NCI-H748 treated with DMSO at 0.1 percent for 48 hours (cell line): ENCODE results near the gene CHCHD10.
A peak's percentile ranks its signal among the peaks of the same experiment; 100 is the strongest.

ENCODE experiments used
- DNase-seq: peaks from one replicate; lab custom pipeline; 2025; lab: John Stamatoyannopoulos, UW

Gene CHCHD10

DNA sequence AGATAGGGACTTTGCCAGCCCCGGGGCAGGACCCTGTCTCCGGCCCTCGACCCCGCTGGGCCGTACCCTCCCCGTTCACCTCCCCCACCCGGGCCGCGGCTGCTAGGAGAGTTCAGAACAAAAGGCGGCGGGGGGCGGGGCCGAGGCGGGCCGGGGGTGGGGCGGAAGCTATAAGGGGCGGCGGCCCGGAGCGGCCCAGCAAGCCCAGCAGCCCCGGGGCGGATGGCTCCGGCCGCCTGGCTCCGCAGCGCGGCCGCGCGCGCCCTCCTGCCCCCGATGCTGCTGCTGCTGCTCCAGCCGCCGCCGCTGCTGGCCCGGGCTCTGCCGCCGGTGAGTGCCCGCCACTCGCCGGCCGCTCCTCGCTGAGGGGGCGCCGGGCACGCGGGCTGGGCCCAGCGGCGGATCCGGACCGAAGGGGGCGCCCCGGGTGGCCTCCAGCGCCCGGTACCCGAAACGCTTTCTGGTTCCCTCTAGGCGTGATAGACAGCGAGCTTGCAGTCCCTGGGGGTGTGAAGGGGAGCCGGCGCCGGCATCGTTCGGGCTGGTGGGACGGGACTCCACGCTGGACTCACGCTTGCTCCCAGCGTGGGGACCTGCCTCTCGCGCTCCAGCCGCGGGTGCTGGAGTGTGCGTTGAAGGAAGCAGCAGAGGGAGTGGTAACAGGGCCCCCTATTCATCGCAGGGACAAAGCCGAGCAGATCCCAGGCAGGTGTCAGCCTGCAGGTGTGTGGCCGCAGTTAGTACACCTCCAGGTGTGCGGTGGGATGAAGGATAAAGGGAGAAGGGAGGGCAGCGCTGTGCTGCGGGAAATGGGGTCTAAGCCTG, 5.1 kb upstream of the CHCHD10 start, which contains the start of gene MMP11:
Gene MMP11 (plus strand): TSS at position 201 of the 825 bp plus-strand sequence. CDS start 22 bp downstream, at position 223.
- DNase-seq = peak; percentile 28

- DNase-seq = no peak
Observed at GRCh38 chr22:23772315-23772648, 4.5 kb upstream of the CHCHD10 start.

DNA sequence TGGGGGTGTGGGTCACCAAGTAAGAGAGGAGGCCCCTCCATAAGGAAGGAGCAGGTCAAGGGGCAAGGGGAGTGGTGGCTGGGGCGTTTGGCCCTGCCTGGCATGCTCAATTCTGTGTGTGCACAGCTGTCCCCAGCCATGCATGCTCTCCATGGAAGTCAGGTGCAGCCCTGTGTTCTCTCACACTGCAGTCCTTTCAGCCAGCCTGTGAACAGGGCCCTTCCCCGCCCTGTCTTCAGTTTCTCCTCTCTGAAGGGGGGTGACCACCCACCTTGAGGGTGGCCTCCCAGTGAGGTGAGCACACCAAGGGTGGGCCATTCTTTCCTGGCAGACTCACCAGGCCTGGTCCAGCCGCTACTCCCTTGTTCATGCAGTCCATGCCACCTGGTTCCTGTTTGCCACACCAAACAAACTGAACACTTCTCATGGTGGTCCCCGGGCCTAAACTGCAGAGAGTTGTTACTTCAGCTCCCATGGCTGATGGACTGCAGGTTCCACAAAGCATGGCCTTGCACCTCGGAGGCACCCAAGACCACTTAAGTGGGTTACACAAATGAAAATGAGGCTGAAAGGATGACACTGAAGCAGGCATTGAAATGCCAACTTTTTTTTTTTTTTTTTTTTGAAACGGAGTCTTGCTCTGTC, 1.7 kb upstream of the CHCHD10 start:
- DNase-seq = no peak

DNA sequence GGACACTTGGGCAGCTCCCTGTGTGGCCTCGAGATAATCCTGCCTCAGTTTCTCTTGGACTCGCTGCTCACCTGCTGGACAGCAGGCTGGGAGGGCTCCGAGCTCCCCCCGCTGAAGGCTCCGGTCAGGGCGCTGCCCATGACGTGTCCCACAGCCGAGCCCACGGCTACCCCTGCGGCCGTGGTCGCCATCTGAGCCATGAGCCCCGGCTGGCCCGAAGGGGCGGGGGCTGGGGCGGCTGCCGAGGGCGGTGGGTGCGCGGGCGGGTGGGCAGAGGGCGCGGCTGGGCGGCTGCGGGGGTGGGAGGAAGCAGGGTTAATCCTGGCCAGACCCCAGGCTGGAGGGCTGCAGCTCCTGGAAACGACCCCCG, 484 bp downstream of the CHCHD10 start:
- DNase-seq = no peak

DNA sequence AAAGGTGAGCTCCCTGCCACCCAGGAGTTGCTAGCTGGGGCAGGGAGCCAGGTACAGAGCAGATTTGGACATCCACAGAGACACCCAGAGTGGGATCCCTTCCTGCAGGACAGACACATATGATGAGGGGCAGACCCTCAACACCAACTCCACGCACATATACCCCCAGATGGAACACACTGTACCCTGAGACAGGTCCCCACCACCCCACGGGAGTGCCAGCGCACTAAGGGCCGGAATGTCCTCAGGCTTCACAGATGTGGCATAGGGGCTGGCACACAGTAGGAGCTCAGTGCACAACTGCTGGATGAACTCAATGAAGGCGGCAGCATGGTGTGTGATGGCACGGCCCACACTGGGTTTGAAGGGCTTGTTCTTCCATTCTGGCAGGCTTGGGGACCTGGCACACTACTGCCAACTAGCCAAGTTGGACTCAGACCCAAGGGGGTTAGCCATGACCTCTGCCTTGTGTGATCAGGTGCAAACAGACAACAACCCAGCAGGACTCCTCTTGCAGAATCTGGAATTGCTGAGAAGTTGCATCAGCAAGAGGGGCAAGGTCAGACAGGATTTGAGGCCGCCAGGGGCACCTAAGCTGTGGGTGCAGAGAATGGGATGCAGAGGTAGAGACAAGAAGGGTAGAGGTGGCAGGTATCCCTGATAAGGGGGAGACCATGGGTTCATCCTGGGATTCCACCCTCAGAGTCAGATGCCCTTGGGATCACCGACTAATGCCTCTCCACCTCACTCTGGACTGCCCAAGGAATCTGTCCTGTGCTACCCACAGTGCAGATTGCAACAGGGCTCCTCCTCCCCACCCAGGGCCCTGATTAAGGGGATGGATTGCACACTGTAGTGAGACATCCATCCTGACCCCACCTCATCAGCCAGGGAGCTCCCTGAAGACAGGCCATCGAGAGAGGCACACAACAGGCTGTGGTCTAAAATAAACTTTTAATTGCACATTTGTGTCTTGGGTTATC, 2.6 kb downstream of the CHCHD10 start:
- DNase-seq = no peak

- DNase-seq = no peak
Observed at GRCh38 chr22:23763954-23764353, 3.8 kb downstream of the CHCHD10 start.

DNA sequence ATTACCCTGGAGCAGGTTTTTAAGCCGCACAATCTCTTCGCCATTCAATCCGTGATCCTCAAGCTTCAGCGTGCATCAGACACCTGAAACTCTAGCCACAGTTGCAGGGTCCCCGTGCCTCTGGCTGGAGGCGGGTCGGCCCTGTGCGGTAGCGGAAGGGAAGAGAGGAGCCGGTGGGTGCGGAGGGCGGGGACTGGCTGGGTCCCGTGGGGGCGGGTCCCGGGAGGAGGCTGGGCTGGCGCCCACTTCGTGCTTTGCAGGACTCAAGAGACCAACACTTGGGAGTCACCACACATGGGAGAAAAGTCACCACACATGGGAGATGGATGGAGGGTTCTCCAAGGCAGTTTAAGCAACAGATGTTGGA, 4.2 kb downstream of the CHCHD10 start:
- no peak for DNase-seq

DNA sequence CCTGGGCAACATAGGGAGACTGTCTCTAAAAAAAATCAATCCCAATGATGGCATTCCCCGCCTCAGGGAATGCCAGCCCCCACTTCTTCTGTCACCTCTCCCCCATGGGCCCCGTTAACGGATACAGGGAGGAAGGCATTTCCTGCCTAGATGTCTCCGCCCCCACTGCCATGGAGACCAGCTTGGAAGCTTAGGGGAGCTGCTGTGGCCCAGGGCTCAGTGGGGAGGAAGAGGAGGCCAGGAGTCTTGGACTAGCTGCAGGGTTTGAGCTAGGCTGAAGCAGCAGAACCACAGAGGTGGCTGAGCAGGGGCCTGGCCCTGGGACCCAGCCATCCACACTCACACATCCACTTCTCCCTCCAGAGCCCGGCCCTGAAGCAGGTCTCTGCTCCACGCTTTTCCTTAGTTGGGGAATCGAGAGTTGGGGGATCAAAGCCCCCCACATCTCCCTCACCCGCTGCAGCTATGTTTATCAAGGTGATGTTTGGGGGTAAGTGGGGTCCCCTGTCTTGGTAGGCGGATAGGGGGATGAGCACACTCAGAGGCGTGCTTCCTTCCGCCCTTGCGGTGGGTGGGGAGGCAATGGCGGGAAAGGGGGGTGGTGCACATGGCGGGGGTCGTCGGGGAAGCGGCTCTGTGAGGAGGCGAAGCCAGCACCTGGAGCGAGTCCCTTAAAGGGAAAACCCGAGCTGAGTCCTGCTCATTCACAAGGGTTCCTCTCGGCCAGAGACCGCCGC, 4.8 kb downstream of the CHCHD10 start, which contains the start of gene C22orf15:
Gene C22orf15 (plus strand): TSS at position 149 of the 737 bp plus-strand sequence. CDS start 317 bp downstream, at position 466.
- no peak for DNase-seq

DNA sequence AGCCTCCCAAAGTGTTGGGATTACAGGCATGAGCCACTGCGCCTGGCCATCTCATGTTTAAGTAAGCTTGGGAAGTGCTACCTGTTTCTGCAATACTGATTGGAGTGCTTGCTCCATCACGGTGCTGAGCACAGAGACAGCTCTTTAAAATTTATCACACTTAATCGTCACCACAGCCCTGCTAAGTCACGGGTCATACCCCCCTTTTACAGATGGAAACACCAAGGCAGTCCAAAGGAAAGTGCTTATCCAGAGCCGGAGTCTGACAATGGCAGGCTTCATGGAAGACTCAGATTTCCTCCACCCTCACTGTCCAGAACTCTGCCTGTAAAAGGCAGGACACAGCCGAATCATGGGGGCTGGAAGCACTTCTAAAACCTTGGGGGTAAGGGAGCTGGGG, 7.7 kb downstream of the CHCHD10 start:
- no peak for DNase-seq

DNA sequence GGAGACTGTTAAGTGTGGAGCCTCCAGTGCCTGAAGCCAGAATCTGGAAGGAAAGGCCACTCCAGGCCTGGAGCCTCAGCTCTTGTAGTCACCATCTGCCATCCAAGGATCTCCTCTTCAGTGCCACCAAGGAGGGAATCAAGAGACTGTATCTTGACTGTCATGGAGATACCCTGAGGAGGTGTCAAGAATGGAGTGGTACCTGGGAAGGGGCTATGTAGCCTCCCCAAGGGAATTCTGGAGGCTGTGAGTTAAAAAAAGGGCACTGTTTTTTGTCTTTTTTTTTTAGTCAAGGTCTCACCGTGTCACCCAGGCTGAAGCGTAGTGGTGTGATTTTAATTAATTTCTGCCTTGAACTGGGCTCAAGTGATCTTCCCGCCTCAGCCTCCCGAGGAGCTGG, 8.2 kb downstream of the CHCHD10 start:
- no peak for DNase-seq

DNA sequence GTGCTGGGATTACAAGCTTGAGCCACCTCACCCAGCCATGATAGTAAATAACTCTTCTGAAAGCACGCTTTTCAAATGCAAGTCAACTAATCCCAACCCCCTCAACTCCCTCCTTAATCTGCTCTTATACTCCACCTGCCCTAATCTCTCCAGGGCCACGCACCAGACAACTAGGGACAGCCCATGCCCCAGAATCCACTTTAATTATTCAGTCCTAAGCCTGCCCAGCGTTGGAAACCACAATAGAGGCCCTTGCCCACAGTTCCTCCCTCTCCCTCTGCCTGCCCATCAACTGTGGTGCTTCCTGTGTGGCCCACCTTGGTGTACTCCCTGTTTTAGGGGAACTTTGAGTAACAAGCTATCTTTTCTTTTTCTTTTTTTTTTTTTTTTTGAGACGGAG, 10.9 kb downstream of the CHCHD10 start:
- no peak for DNase-seq

DNA sequence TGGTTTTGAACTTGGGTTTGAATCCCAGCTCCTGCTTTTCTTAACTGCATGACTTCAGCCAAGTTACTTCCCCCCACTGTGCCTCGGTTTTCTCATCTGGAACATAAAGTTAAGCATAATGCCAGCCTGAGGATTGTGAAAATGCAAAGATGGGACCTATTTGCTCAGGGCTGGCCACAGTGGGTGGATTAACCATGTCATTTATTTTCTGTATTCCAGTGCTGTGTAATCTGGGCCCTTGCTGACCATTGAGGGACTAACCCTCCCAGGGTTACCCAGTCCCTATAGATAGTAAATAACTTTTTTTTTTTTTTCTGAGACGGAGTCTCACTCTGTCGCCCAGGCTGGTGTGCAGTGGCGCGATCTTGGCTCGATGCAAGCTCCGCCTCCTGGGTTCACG, 12.1 kb downstream of the CHCHD10 start:
- DNase-seq = no peak

DNA sequence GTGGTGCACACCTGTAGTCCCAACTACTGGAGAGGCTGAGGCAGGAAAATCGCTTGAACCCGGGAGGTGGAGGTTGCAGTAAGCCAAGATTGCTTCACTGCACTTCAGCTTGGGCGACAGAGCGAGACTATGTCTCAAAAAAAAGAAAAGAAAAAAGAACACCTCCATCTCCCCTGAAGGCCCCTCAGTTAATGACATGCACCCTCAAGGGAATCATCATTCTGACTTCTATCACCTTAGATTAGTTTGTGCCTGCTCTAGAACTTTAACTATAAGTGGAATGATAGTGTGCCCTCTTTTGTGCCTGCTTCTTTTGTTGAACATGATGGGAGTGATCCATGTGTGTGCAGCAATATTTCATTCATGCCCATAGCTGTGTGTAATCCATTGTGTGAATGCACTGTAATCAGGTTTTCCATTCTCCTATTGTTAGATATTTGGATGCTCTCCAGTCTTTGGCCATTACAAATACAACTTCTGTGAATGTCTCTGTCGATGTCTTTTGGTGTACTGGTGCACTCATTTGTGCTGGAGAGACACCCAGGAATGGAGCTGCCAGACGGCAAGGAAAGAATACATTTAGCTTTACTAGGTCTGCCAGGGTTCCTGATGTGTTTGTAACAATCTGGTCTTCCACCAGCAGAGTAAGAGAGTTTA, 12.7 kb downstream of the CHCHD10 start:
- DNase-seq = no peak

DNA sequence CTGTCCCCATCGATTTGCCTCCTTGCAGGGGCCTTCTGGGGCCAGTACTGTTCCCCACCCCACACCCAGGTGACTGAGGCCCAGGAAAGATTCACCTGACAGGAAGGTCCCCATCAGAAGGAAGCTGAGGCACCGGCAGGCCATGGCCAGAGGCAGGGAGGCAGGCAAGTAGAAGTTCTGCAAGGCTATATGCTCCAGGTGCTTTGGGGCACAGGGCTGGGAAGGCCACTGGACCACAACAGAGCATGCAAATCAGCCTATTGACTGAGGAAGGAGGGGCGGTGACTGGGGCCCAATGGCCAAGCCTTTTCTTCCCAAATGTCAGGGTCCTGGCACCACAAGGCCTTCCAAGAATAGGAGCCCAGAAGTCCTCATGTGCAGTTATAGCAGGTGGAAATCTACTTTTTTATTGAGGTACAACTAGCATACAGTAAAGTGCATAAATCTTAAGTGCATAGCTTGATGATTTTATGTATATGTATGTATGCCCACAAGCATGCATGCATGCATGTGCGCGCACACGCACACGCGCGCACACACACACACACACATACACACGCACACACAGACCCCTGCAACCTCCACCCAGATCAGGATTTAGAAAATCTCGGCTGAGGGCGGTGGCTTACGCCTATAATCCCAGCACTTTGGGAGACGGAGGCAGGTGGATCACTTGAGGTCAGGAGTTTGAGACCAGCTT, 13.4 kb downstream of the CHCHD10 start, which contains the start of gene VPREB3:
Gene VPREB3 (minus strand): TSS at position 206 of the 700 bp plus-strand sequence. CDS start 62 bp downstream, at position 144.
- no peak for DNase-seq

GRCh38 chr22:23753385-23753784, 14.4 kb downstream of the CHCHD10 start:
- no peak for DNase-seq

DNA sequence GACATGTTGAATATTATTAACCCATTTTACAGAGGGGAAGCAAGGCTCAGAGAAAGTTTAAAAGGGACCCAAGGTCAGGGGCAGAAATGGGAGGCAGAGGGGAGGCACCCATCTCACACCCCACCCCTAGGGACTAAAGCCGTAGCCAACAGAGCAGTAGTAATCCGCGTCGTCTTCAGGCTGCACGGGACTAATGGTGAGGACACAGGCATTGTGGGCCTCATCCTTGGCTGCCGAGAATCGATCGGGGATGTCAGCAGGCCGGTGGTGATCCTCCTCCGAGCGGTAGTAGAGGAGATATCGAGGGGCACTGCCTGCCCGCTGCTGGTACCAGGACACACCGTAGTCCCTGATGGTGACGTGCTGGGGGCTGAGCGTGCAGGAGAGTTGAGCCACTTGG, 15.0 kb downstream of the CHCHD10 start:
- no peak for DNase-seq

- DNase-seq = no peak
Observed at GRCh38 chr22:23752090-23752691, 15.6 kb downstream of the CHCHD10 start.

GRCh38 chr22:23751441-23751996, 16.3 kb downstream of the CHCHD10 start:
- no peak for DNase-seq

- peak; percentile 54 for DNase-seq
Observed at GRCh38 chr22:23750714-23751440, 16.9 kb downstream of the CHCHD10 start, which contains the start of gene ZNF70. TSS of gene ZNF70 (minus strand) at chr22:23751112. CDS start at chr22:23745140, 5,972 bp downstream.
